GM23338 (cell line): ENCODE measurements around the gene WASF2. TPM values are rescaled to one million over a fixed set of nuclear protein-coding genes. Genes with fewer than 3 reads are reported as not detected.

Experiments
- ATAC-seq: fragments of 200-7000 bp; cut with Tn5 transposase; 3 replicates; pipeline ENCODE4 v1.9.1; 2020
- DNase-seq: peaks from one replicate; pipeline ENCODE4 v3.0.0-alpha.2; 2015; ENCODE audit warnings: low spot score
- H2AFZ ChIP-seq: fragments of 200-600 bp; sonication (generic); 2 replicates; pipeline ENCODE4 v1.8.0; 2016; ENCODE audit warnings: antibody characterized with exemption, mild to moderate bottlenecking, moderate library complexity
- H3F3A ChIP-seq: fragments of 200-600 bp; sonication (generic); replicated peaks from 2 replicates; pipeline ENCODE4 v1.8.0; 2017; ENCODE audit warnings: antibody characterized with exemption, mixed run types, low read depth
- H3K27ac ChIP-seq: fragments of 200-600 bp; sonication (generic); 2 replicates; pipeline ENCODE4 v1.6.1; 2016; ENCODE audit warnings: low read depth
- H3K27me3 ChIP-seq: fragments of 200-600 bp; sonication (generic); 2 replicates; pipeline ENCODE4 v1.8.0; 2016; ENCODE audit warnings: mild to moderate bottlenecking, mixed run types, moderate library complexity; ENCODE audit not compliant: insufficient read depth
- H3K36me3 ChIP-seq: fragments of 200-600 bp; sonication (generic); 2 replicates; pipeline ENCODE4 v1.8.0; 2016; ENCODE audit warnings: mild to moderate bottlenecking; ENCODE audit not compliant: insufficient read depth
- H3K4me1 ChIP-seq: fragments of 200-600 bp; sonication (generic); 2 replicates; pipeline ENCODE4 v1.8.0; 2016; ENCODE audit warnings: mild to moderate bottlenecking, moderate library complexity; ENCODE audit not compliant: insufficient read depth
- H3K4me2 ChIP-seq: fragments of 200-600 bp; sonication (generic); 2 replicates; pipeline ENCODE4 v1.7.1; 2017; ENCODE audit warnings: mixed run types
- H3K4me3 ChIP-seq: fragments of 200-600 bp; sonication (generic); 2 replicates; pipeline ENCODE4 v1.6.1; 2016; ENCODE audit warnings: mixed run types
- H3K79me2 ChIP-seq: fragments of 200-600 bp; sonication (generic); replicated peaks from 2 replicates; pipeline ENCODE4 v1.8.0; 2017; ENCODE audit warnings: mild to moderate bottlenecking; ENCODE audit not compliant: insufficient read depth
- H3K9me2 ChIP-seq: fragments of 200-600 bp; sonication (generic); 2 replicates; pipeline ENCODE4 v1.8.0; 2017; ENCODE audit not compliant: insufficient read depth
- H4K20me1 ChIP-seq: fragments of 200-600 bp; sonication (generic); replicated peaks from 2 replicates; pipeline ENCODE4 v1.8.0; 2017; ENCODE audit warnings: mild to moderate bottlenecking; ENCODE audit not compliant: insufficient read depth
- H3K27ac Mint-ChIP-seq: 2 replicates; pipeline ENCODE4 v1.8.0; 2020; ENCODE audit warnings: inconsistent platforms, mild to moderate bottlenecking, moderate library complexity, mixed read lengths
- H3K27me3 Mint-ChIP-seq: 3 replicates; pipeline ENCODE4 v1.8.0; 2022; ENCODE audit warnings: low read depth, mild to moderate bottlenecking, moderate library complexity, mixed read lengths, inconsistent platforms; ENCODE audit not compliant: insufficient read depth, poor library complexity
- H3K36me3 Mint-ChIP-seq: 3 replicates; pipeline ENCODE4 v1.8.0; 2021; ENCODE audit warnings: low read depth, mild to moderate bottlenecking, inconsistent platforms, moderate library complexity, mixed read lengths
- H3K4me1 Mint-ChIP-seq: 3 replicates; pipeline ENCODE4 v1.8.0; 2020; ENCODE audit warnings: mild to moderate bottlenecking, inconsistent platforms, mixed read lengths
- H3K4me3 Mint-ChIP-seq: 3 replicates; pipeline ENCODE4 v1.8.0; 2021; ENCODE audit warnings: moderate library complexity, mild to moderate bottlenecking, inconsistent platforms, mixed read lengths
- H3K9me3 Mint-ChIP-seq: 3 replicates; pipeline ENCODE4 v1.8.0; 2020; ENCODE audit warnings: moderate library complexity, mild to moderate bottlenecking, inconsistent platforms, mixed read lengths
- CREB1 ChIP-seq: fragments of 250-450 bp; sonication (Bioruptor Pico); IDR thresholded peaks from 2 replicates; pipeline ENCODE4 v1.5.0; 2020; ENCODE audit warnings: low read depth, mild to moderate bottlenecking, moderate library complexity
- CTCF ChIP-seq, 2 experiments: fragments of 200-600 bp in 1 of 2; sonication (generic) in 1 of 2; conservative IDR thresholded peaks; 2 replicates each; pipeline versions ENCODE4 v1.5.1 to v1.6.1; 2016 to 2017; ENCODE audit warnings: antibody characterized with exemption in 2 of 2, low read depth in 2 of 2, mild to moderate bottlenecking in 2 of 2, moderate library complexity in 1 of 2
- EZH2 ChIP-seq: fragments of 200-600 bp; sonication (generic); IDR thresholded peaks from one replicate; pipeline ENCODE4 v1.8.0; 2017; ENCODE audit warnings: antibody characterized with exemption, mild to moderate bottlenecking, low read depth; ENCODE audit not compliant: unreplicated experiment
- EZH2phosphoT487 ChIP-seq: fragments of 200-600 bp; sonication (generic); IDR thresholded peaks from one replicate; pipeline ENCODE4 v1.8.1; 2018; ENCODE audit warnings: antibody characterized with exemption; ENCODE audit not compliant: unreplicated experiment
- JUNB ChIP-seq: IDR thresholded peaks from one replicate; pipeline ENCODE4 v1.6.1; 2016; ENCODE audit warnings: antibody characterized with exemption; ENCODE audit not compliant: unreplicated experiment
- NANOG ChIP-seq: IDR thresholded peaks from 2 replicates; pipeline ENCODE4 v1.6.1; 2016; ENCODE audit warnings: antibody characterized with exemption, borderline replicate concordance
- POLR2AphosphoS5 ChIP-seq: IDR thresholded peaks from 2 replicates; pipeline ENCODE4 v1.6.1; 2016; ENCODE audit warnings: antibody characterized with exemption, low read depth
- REST ChIP-seq: IDR thresholded peaks from one replicate; pipeline ENCODE4 v1.6.1; 2018; ENCODE audit warnings: antibody characterized with exemption; ENCODE audit not compliant: unreplicated experiment
- STAT1 ChIP-seq: IDR thresholded peaks from one replicate; pipeline ENCODE4 v1.6.1; 2016; ENCODE audit warnings: antibody characterized with exemption; ENCODE audit not compliant: unreplicated experiment
- ZNF331 ChIP-seq: fragments of 250-450 bp; sonication (Bioruptor Pico); IDR thresholded peaks from 2 replicates; pipeline ENCODE4 v1.5.0; 2020; ENCODE audit warnings: low read depth, mild to moderate bottlenecking, moderate library complexity
- ZNF462 ChIP-seq: fragments of 250-450 bp; sonication (Bioruptor Pico); IDR thresholded peaks from 2 replicates; pipeline ENCODE4 v1.5.0; 2020; ENCODE audit warnings: mild to moderate bottlenecking, moderate library complexity
- polyA plus RNA-seq: library from polyadenylated mRNA; unstranded; fragments of >200 nt; fragmentation: Nextera tagmentation; extraction: Ambion mirVana; gene quantifications from 2 replicates; pipeline ENCODE4 v1.2.1, GENCODE V29; 2016
- total RNA-seq: library from RNA; depleted of rRNA; stranded (reverse); fragments of >200 nt; shearing (Covaris generic); gene quantifications from 2 replicates; pipeline ENCODE4 v1.2.3, GENCODE V29; 2014
- TF ChIP-seq, protein P1 (sequence below): IDR thresholded peaks from 2 replicates; pipeline ENCODE4 v1.6.1; 2016; ENCODE audit warnings: antibody characterized with exemption

The WASF2 gene
- total and polyA plus RNA-seq, 2 experiments from 2014 or later: 40.9 to 95.6 TPM

DNA sequence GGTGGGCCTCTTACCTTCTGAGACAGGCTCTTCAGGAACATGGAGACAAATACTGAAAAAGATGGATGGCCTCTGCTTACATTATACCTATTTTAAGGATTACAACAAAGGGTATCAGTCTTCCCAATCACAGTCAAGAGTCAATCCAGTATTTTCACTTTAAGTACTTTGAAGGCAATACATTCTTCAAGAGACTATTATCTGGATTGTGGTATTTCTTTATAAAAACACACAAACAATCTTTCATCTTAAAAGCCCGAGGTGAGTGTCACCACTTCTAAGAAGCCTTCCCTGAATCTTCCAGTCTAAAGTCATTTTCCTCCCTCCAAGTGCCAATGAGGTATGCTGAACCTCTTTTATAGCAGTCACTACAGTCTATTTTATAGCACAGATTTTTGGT is 45.3 kb downstream of the WASF2 start (continued):
- no peak for TF ChIP-seq ZNF462 (CRISPR knock-in tag)
- TF ChIP-seq CREB1: no peak
- no peak for TF ChIP-seq POLR2AphosphoS5
- no peak for TF ChIP-seq JUNB
- TF ChIP-seq EZH2: no peak
- TF ChIP-seq ZNF331 (CRISPR knock-in tag): no peak
- no peak for TF ChIP-seq EZH2phosphoT487

DNA sequence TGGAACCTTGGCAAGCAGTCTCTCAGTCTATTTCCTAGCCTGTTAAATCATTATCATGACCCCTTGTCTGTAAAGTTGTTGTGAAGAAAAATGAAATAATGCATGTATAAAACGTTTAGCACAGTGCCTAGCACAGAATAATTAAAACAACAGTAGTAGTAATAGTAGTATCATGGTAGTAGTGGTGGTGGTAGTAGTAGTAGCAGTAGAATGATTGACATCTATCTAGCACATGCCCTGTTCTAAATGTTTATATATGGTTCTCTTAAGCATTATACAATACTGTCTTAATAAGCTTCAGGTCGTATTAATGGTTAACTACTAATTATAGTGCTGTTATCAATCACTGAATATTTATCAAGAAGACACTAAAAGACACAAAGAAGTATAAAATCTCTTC is 50.8 kb downstream of the WASF2 start:
- H3K27me3 ChIP-seq: no peaks in the 10 kb centered on the region
- H3K79me2 ChIP-seq: peaks cover 58% of the 10 kb centered on the region
- Mint-ChIP-seq H3K27ac (no peak overlapping the region), H3K36me3 (no peaks in the 10 kb centered on the region), H3K27me3 (peaks cover 3% of the 10 kb centered on the region), H3K9me3 (no peaks in the 10 kb centered on the region), H3K4me1 (peaks cover 40% of the 10 kb centered on the region), H3K4me3 (no peak overlapping the region)
- 0 out of 2 replicates have a peak, but pooled peaks cover 3% of the 10 kb centered on the region for H3F3A ChIP-seq
- no peak for ATAC-seq
- no peaks in the 10 kb centered on the region; the same call in none of the 2 replicates for H4K20me1 ChIP-seq
- peaks cover 29% of the 10 kb centered on the region for H3K4me1 ChIP-seq
- H2AFZ ChIP-seq: no peak overlapping the region
- H3K9me2 ChIP-seq: no peaks in the 10 kb centered on the region
- H3K4me3 ChIP-seq: no peak overlapping the region
- TF ChIP-seq CTCF (conservative IDR thresholded peaks at IDR 0.05; ENCODE audit: low read depth in 2 of 2): no peak
- no peak for TF ChIP-seq STAT1
- TF ChIP-seq JUNB: no peak
- no peak for TF ChIP-seq NANOG
- TF ChIP-seq, protein P1, sequence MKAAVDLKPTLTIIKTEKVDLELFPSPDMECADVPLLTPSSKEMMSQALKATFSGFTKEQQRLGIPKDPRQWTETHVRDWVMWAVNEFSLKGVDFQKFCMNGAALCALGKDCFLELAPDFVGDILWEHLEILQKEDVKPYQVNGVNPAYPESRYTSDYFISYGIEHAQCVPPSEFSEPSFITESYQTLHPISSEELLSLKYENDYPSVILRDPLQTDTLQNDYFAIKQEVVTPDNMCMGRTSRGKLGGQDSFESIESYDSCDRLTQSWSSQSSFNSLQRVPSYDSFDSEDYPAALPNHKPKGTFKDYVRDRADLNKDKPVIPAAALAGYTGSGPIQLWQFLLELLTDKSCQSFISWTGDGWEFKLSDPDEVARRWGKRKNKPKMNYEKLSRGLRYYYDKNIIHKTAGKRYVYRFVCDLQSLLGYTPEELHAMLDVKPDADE: no peak
- no peak for TF ChIP-seq REST
- no peak for TF ChIP-seq ZNF331 (CRISPR knock-in tag)
- no peak for TF ChIP-seq EZH2phosphoT487
- no peak for TF ChIP-seq EZH2
- no peak overlapping the region for H3K4me2 ChIP-seq
- no peak for DNase-seq
- no peaks in the 10 kb centered on the region for H3K36me3 ChIP-seq
- H3K27ac ChIP-seq: no peak overlapping the region
